GM19463 (cell line): Measurements from ENCODE around the gene GRIK4.

Experiments used
- ATAC-seq: cut with Tn5 transposase; IDR thresholded peaks from one replicate; pipeline ENCODE4 v1.9.1; 2021; ENCODE audit warnings: mild to moderate bottlenecking, moderate library complexity; ENCODE audit not compliant: unreplicated experiment

The GRIK4 gene

GRCh38 chr11:120509346-120510053, 2.0 kb upstream of the GRIK4 start:
- ATAC-seq: no peak

- no peak for ATAC-seq
Measured at GRCh38 chr11:120510406-120511115, 987 bp upstream of the GRIK4 start.

DNA sequence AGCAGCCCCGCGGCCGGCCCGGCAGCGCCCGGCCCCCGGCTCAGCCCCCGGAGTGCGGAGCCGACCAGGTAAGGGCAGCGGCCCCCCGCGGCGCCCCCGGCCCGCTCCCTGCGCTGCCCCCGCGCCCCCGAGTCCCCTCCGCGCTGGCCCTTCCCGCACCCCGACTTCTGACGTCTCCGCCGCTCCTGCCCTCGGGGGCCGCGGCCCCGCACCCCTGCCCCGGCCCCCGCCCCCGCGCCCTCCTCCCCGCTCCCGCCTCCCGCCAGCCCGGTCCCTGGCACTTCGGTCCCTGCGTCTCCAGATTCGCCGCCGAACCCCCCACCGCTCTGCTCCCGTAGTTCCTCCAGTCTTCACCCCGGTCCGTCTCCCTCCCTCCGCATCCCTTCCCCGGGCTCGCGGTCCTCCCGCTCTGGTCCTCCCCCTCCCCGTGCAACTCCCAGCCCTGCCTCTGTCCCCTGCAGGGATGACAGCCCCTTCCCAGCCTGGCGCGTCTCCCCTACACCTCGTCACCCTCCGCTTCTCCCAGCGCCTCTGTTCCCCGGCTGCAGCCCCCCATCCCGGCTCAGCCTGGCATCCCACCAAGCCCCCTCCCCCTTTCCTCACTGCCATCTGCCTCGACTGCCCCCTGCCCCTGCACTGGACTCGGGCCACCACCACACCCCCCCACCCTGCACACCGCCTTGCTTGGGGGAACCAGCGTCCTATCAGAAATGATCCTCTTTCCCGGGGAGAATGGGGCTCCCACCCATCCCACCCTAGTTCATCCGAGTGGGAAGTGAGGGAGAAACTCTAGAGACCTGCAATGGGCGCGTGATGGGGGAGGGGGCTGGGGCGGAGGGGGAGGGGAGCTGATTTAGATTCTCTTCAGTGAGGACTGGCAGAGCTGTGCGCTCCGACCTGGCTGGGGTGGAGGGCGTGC, 531 bp downstream of the GRIK4 start:
- ATAC-seq: no peak

DNA sequence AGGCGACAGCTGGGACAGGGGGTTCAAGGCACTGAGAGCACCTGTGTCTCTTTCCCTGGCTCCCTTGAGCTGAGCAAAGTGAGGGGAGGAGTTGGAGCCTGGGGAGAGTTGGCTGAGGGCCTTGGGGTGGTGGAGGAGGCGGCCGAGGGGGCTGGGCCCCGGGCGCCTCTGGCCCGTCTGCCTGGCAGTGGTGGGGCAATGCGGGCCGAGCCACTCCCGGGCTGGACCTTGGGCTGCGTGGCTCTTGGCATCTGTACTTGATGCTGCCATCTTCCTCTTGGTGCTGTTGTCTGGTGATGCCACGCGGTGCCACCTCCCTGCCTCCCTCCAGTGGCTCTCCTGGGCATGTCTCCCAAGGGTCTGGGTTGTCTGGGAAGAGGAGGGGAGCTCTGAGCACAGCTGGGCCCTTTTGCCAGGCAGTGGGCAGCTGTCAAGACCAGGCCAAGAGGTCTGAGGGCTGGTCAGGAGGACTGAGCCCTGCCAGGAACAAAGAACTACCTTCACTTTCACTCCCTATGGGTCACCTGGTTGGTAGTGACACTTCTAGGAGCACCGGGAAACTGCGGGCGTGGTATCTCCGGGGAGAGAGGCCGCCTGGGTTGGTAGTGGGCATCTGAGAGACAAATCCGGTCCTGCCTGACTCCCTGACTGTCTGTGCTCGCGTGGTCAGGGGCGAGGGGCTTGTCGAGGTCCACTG, 1.3 kb downstream of the GRIK4 start:
- no peak for ATAC-seq

GRCh38 chr11:120513436-120514315, 2.1 kb downstream of the GRIK4 start:
- no peak for ATAC-seq

DNA sequence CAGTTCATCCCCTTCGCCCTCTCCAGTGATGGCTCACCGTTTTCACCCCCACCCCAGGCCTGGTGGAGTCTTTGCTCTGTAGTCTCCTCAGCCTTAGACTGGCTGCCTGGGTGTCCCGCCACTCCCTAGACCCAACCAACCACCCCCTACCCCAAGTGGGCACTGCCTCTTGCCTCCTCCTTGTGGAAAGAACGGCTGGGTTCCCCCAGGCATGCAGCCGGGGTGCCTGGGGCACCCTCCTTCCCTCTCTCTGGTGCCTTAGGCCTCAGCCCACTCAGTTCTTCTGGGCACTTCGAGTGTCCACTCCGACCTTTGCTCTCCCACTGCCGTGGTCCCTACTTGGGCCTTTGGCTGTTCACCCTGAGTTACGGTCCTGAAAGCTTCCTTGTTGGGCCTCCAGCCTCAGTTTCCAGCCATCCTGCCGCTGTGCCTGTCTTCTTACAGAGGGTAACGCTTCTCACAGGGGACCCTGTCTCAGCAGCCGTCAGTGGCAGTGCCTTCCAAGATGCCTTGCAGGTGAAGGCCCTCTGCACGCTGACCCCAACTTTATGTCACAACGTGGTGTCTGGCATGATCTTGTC, 3.1 kb downstream of the GRIK4 start:
- ATAC-seq: no peak

- no peak for ATAC-seq
Measured at GRCh38 chr11:120515186-120515723, 3.7 kb downstream of the GRIK4 start.

- ATAC-seq: no peak
Measured at GRCh38 chr11:120516461-120517389, 5.2 kb downstream of the GRIK4 start.

- ATAC-seq: no peak
Measured at GRCh38 chr11:120517390-120517761, 5.8 kb downstream of the GRIK4 start.

GRCh38 chr11:120517801-120518291, 6.3 kb downstream of the GRIK4 start:
- no peak for ATAC-seq

DNA sequence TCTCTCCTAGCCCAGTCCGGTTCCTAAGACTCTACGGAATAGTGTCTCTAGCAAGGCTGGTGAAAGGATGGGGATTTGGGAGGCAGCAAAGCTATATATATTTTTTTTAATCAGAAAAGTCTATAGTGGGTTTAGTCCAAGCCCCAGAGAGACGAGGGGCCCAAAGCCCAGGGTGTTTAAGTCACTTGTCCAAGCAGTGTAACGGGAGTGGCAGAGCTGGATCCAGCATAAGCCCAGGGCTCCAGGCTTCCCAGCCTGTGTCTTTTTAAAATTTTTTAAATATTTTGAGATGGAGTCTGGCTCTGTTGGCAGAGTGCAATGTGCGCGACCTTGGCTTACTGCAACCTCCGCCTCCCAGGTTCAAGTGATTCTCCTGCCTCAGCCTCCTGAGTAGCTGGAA, 6.8 kb downstream of the GRIK4 start:
- no peak for ATAC-seq

DNA sequence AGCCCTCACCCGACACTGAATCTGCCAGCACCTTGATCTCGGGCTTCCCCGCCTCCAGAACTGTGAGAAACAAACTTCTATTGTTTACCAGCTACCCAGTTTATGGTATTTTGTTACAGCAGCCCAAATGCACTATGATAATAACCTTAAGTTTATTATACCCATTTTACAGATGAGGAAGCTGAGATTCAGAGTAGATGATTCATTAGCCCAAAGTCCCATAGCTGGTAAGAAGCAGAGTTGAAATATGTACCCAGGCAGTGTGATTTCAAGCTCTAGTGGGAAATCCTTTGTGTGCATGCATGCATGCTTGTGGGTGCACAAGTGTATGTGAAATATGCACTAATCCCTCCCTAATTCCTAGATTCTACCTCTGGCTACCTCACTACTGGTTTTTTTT, 7.9 kb downstream of the GRIK4 start:
- no peak for ATAC-seq

DNA sequence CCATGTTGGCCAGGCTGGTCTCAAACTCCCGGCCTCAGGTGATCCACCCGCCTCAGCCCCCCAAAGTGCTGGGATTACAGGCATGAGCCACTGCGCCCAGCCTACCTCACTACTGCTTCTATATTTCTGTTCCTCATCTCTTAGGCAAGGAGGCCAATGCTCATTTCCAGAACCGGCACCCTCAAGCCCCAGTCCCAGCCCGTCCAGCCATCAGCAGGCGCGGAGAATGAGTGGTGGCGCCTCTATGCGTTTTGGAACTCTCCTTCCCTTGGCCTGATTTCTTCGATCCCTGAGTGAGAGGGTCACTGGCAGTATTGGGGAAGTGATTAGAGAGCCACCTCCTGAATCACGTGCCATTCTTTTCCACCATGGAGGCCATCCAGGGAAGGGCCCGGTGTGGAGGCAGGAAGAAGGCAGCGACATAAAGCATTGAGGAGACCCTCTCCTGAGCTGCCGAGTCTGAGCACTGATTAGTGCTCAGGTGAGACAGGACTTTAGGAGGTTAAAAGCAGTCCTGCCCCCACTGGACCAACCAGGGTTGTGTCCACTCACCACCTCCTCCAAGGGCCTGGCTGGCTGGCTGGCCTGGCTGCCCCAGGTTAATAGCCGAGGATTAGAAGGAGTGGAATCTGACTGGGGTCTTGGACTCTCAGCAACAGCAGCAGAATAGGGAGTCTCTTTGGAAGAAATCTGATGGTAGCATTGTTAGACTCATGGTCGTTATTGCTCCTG, 8.7 kb downstream of the GRIK4 start:
- ATAC-seq: no peak

GRCh38 chr11:120521176-120521575, 9.6 kb downstream of the GRIK4 start:
- no peak for ATAC-seq

GRCh38 chr11:120522021-120522420, 10.5 kb downstream of the GRIK4 start:
- no peak for ATAC-seq

DNA sequence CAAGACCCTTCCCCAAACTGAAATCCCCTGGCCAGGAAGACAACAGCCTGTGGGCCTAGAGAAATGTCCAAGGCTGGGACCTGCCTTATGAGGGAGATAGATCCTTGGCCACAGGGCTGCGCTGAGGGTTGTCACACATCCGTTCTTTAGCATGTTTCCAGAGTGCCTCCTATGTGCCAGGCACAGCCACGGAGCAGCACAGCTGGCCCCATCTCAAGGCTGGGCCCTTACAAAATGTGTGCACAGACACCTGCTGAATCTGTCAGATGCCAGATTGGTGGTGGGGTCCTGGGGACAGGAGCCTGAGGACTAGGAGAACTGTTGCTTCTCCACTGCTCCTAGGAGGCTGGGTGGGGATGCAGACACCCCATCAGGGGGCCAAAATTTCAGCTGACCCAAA, 11.2 kb downstream of the GRIK4 start:
- no peak for ATAC-seq

GRCh38 chr11:120523196-120523595, 11.6 kb downstream of the GRIK4 start:
- ATAC-seq: no peak
